Natural killer cell (primary cell): ENCODE results near the gene GMCL2. TPM values are rescaled to one million over a fixed set of nuclear protein-coding genes. Genes with fewer than 3 reads are reported as not detected.

Experiments used
- ATAC-seq, 3 donors: fragments of 150-1000 bp in 2 of 3; fragments of 200-7000 bp in 1 of 3; cut with Tn5 transposase; 1 replicate in 1 of 3; 2 replicates in 2 of 3; pipeline ENCODE4 v1.10.0; 2021; ENCODE audit warnings: mild to moderate bottlenecking in 2 of 3, moderate library complexity in 2 of 3
- DNase-seq, 2 donors: peaks; one replicate each; pipeline versions ENCODE4 v3.0.0 to v3.0.0-alpha.2; 2013 to 2021; ENCODE audit warnings: mixed read lengths in 1 of 2
- H3K27ac ChIP-seq: one replicate; pipeline ENCODE4 v1.5.1; 2013; ENCODE audit warnings: mild to moderate bottlenecking, low read length
- H3K27me3 ChIP-seq: one replicate; pipeline ENCODE4 v1.6.1; 2013; ENCODE audit warnings: low read length; ENCODE audit not compliant: control insufficient read depth, insufficient read depth
- H3K36me3 ChIP-seq: one replicate; pipeline ENCODE4 v1.6.1; 2013; ENCODE audit warnings: low read length; ENCODE audit not compliant: control insufficient read depth, insufficient read depth
- H3K4me1 ChIP-seq: one replicate; pipeline ENCODE4 v1.6.1; 2013; ENCODE audit warnings: low read length; ENCODE audit not compliant: control insufficient read depth, insufficient read depth
- H3K4me3 ChIP-seq: one replicate; pipeline ENCODE4 v1.5.1; 2013; ENCODE audit warnings: low read length
- H3K9me3 ChIP-seq: one replicate; pipeline ENCODE4 v1.6.1; 2013; ENCODE audit warnings: low read length; ENCODE audit not compliant: control insufficient read depth, insufficient read depth
- H3K27ac Mint-ChIP-seq, 2 donors: one replicate each; pipeline ENCODE4 v1.8.0; 2022; ENCODE audit warnings: mild to moderate bottlenecking in 2 of 2, mixed read lengths in 2 of 2, moderate library complexity in 1 of 2
- H3K27me3 Mint-ChIP-seq, 2 donors: one replicate each; pipeline ENCODE4 v1.8.0; 2022; ENCODE audit warnings: low read depth in 2 of 2, mixed read lengths in 2 of 2
- H3K36me3 Mint-ChIP-seq: one replicate; pipeline ENCODE4 v1.8.0; 2022; ENCODE audit warnings: mixed read lengths
- H3K4me1 Mint-ChIP-seq, 2 donors: one replicate each; pipeline ENCODE4 v1.8.0; 2022; ENCODE audit warnings: mixed read lengths in 2 of 2
- H3K4me3 Mint-ChIP-seq: one replicate; pipeline ENCODE4 v1.8.0; 2022; ENCODE audit warnings: mild to moderate bottlenecking, moderate library complexity, mixed read lengths
- H3K9me3 Mint-ChIP-seq, 2 donors: one replicate each; pipeline ENCODE4 v1.8.0; 2022; ENCODE audit warnings: mixed read lengths in 2 of 2
- CTCF ChIP-seq: fragments of 200-600 bp; IDR thresholded peaks from one replicate; pipeline ENCODE4 v1.8.0; 2022; ENCODE audit warnings: antibody characterized with exemption
- WGBS: methylation state at CpG from one replicate; pipeline ENCODE4 v1.1.7; 2013; ENCODE audit warnings: missing lambda C conversion rate; ENCODE audit not compliant: insufficient coverage; 5-methylcytosine and 5-hydroxymethylcytosine counted together
- intact Hi-C: fragments of 100-400 bp; cut with micrococcal nuclease; formaldehyde crosslinking; loops from one replicate; pipeline ENCODE4 v1.14.2; 2022
- total RNA-seq, 4 donors: library from RNA; stranded (reverse); fragments of 120-200 nt in 1 of 4; gene quantifications; one replicate each; pipeline versions ENCODE4 v1.2.3 to v1.2.4, GENCODE V29; 2013 to 2022

GMCL2 gene
- total RNA-seq, 3 donors from 2014 or later (not counting 1 experiment from before 2014, with no cell fraction given): not detected

- H3K4me3 Mint-ChIP-seq: no peak overlapping the region
- DNase-seq (no peak), ATAC-seq (no peak)
- no peak overlapping the region for H3K27ac ChIP-seq
- H3K27ac Mint-ChIP-seq: peak overlapping the region in 1 of 2 donors; percentile 45
- no peaks in the 10 kb centered on the region for H3K36me3 Mint-ChIP-seq
- H3K27me3 ChIP-seq: no peaks in the 10 kb centered on the region
- peaks cover 22% of the 10 kb centered on the region for H3K4me1 ChIP-seq
- intact Hi-C loops: no loop called here
- H3K9me3 Mint-ChIP-seq: no peaks in the 10 kb centered on the region
- peaks cover 96% of the 10 kb centered on the region for H3K36me3 ChIP-seq
- H3K4me1 Mint-ChIP-seq: peaks cover 23 to 46% of the 10 kb centered on the region in 2 donors
- TF ChIP-seq CTCF: no peak
- H3K9me3 ChIP-seq: no peaks in the 10 kb centered on the region
- H3K4me3 ChIP-seq: no peak overlapping the region
- H3K27me3 Mint-ChIP-seq: no peaks in the 10 kb centered on the region
- 77% methylated on average over 8 of the region's 8 CpGs for WGBS
Measured at GRCh38 chr5:178211095-178212048, 24.2 kb upstream of the GMCL2 start.

GRCh38 chr5:178210686-178211085 is 23.5 kb upstream of the GMCL2 start:
- Histone ChIP-seq H3K27ac (no peak overlapping the region), H3K9me3 (no peaks in the 10 kb centered on the region), H3K27me3 (no peaks in the 10 kb centered on the region), H3K4me3 (no peak overlapping the region), H3K4me1 (peaks cover 27% of the 10 kb centered on the region), H3K36me3 (peaks cover 91% of the 10 kb centered on the region)
- Mint-ChIP-seq H3K9me3 (no peaks in the 10 kb centered on the region), H3K4me1 (peaks cover 26 to 49% of the 10 kb centered on the region in 2 donors), H3K27me3 (no peaks in the 10 kb centered on the region), H3K27ac (peak overlapping the region in 1 of 2 donors; percentile 45), H3K36me3 (no peaks in the 10 kb centered on the region), H3K4me3 (no peak overlapping the region)
- 96% methylated on average over 3 of the region's 5 CpGs for WGBS
- no peak for ATAC-seq
- TF ChIP-seq CTCF: no peak
- no peak for DNase-seq
- intact Hi-C loops: no loop called here

- intact Hi-C loops: no loop called here
- DNase-seq (no peak), ATAC-seq (no peak)
- Mint-ChIP-seq H3K27ac (no peak overlapping the region), H3K27me3 (no peaks in the 10 kb centered on the region), H3K9me3 (no peaks in the 10 kb centered on the region), H3K4me1 (peaks cover 29 to 50% of the 10 kb centered on the region in 2 donors), H3K4me3 (no peak overlapping the region), H3K36me3 (no peaks in the 10 kb centered on the region)
- 95% methylated on average over 18 of the region's 18 CpGs for WGBS
- Histone ChIP-seq H3K9me3 (no peaks in the 10 kb centered on the region), H3K36me3 (peaks cover 85% of the 10 kb centered on the region), H3K27me3 (no peaks in the 10 kb centered on the region), H3K27ac (no peak overlapping the region), H3K4me1 (peaks cover 25% of the 10 kb centered on the region), H3K4me3 (no peak overlapping the region)
- TF ChIP-seq CTCF: no peak
Measured at GRCh38 chr5:178210073-178210535, 22.9 kb upstream of the GMCL2 start.
